Endothelial cell of umbilical vein (primary cell): ENCODE measurements around the gene NEURL1B. TPM values are rescaled to one million over a fixed set of nuclear protein-coding genes. Genes with fewer than 3 reads are reported as not detected.

Experiments used
- BruUV-seq: library from RNA; stranded (reverse); fragments of 400-500 nt; replicated peaks from 2 replicates; lab custom pipeline; 2021; lab: Mats Ljungman, UMichigan
- CTCF ChIA-PET: fragments of 300-600, 350-600 bp; sonication (Branson Sonifier 250); formaldehyde crosslinking; loops from one replicate; lab custom pipeline; 2021; ENCODE audit warnings: antibody characterized with exemption, inconsistent platforms; lab: Charles Lee
- POLR2A ChIA-PET: fragments of 300-600, 350-600 bp; sonication (Branson Sonifier 250); formaldehyde crosslinking; loops from one replicate; lab custom pipeline; 2021; ENCODE audit warnings: antibody characterized with exemption, inconsistent platforms; lab: Charles Lee
- DNase-seq: peaks from one replicate; pipeline ENCODE4 v3.0.0-alpha.2; 2011; ENCODE audit warnings: low read depth, low spot score
- FAIRE-seq: peaks from 2 replicates; lab custom pipeline; 2011; peaks lifted over from hg19 to GRCh38; lab: Jason Lieb, UNC
- H2AFZ ChIP-seq: 2 replicates; pipeline ENCODE4 v1.6.0; 2012; ENCODE audit warnings: low read depth, low read length, control low read depth, inconsistent platforms
- H3K27ac ChIP-seq: 2 replicates; pipeline ENCODE4 v1.5.1; 2011; ENCODE audit warnings: low read depth, mild to moderate bottlenecking, control low read depth, low read length, moderate library complexity; ENCODE audit not compliant: insufficient read depth
- H3K27me3 ChIP-seq, 2 experiments: 2 replicates each; pipeline versions ENCODE4 v1.6.0 to v1.6.1; 2011; ENCODE audit warnings: low read length in 2 of 2, mixed read lengths in 1 of 2; ENCODE audit not compliant: control insufficient read depth in 2 of 2, insufficient read depth in 2 of 2
- H3K36me3 ChIP-seq, 2 experiments: 2 replicates in 1 of 2; 3 replicates in 1 of 2; pipeline ENCODE4 v1.5.1; 2011; ENCODE audit warnings: low read length in 2 of 2, mild to moderate bottlenecking in 1 of 2, moderate library complexity in 1 of 2; ENCODE audit not compliant: control insufficient read depth in 2 of 2, insufficient read depth in 2 of 2; ENCODE audit errors: extremely low read depth in 1 of 2
- H3K4me1 ChIP-seq: 3 replicates; pipeline ENCODE4 v1.5.1; 2011; ENCODE audit warnings: mild to moderate bottlenecking, low read length; ENCODE audit not compliant: control insufficient read depth, insufficient read depth; ENCODE audit errors: extremely low read depth
- H3K4me2 ChIP-seq: 2 replicates; pipeline ENCODE4 v1.6.1; 2011; ENCODE audit warnings: low read length, control low read depth, mixed read lengths; ENCODE audit not compliant: insufficient read depth
- H3K4me3 ChIP-seq, 3 experiments: fragments of 200-600 bp in 1 of 3; sonication (generic), shearing (Covaris generic) in 1 of 3; replicated peaks in 1 of 3; 2 replicates each; pipeline ENCODE4 v1.5.1; 2011 to 2016; ENCODE audit warnings: control low read depth in 3 of 3, low read length in 3 of 3, mild to moderate bottlenecking in 2 of 3, inconsistent platforms in 1 of 3, low read depth in 1 of 3, moderate library complexity in 1 of 3; ENCODE audit not compliant: insufficient read depth in 1 of 3
- H3K79me2 ChIP-seq: 2 replicates; pipeline ENCODE4 v1.6.0; 2012; ENCODE audit warnings: low read length, inconsistent platforms; ENCODE audit not compliant: control insufficient read depth, insufficient read depth
- H3K9ac ChIP-seq: replicated peaks from 2 replicates; pipeline ENCODE3; 2011; ENCODE audit warnings: low read length, control low read depth; ENCODE audit not compliant: insufficient read depth; ENCODE audit errors: extremely low read depth
- H3K9me1 ChIP-seq: replicated peaks from 3 replicates; pipeline ENCODE4 v1.6.0; 2011; ENCODE audit warnings: mild to moderate bottlenecking, low read length; ENCODE audit not compliant: control insufficient read depth, insufficient read depth; ENCODE audit errors: extremely low read depth
- H3K9me3 ChIP-seq: replicated peaks from 2 replicates; pipeline ENCODE4 v1.5.1; 2012; ENCODE audit warnings: low read length, inconsistent platforms; ENCODE audit not compliant: control insufficient read depth, insufficient read depth
- H4K20me1 ChIP-seq: replicated peaks from 2 replicates; pipeline ENCODE3; 2011; ENCODE audit warnings: mild to moderate bottlenecking, low read length; ENCODE audit not compliant: control insufficient read depth, insufficient read depth; ENCODE audit errors: extremely low read depth
- CTCF ChIP-seq, 2 donors: IDR thresholded peaks; 1 replicate in 1 of 2; 2 replicates in 1 of 2; pipeline ENCODE4 v1.5.1; 2011; ENCODE audit warnings: low read length in 2 of 2, mild to moderate bottlenecking in 2 of 2, moderate library complexity in 2 of 2, control low read depth in 1 of 2, inconsistent platforms in 1 of 2, low read depth in 1 of 2; ENCODE audit not compliant: insufficient read depth in 1 of 2; ENCODE audit errors: extremely low read depth in 1 of 2
- EZH2 ChIP-seq: IDR thresholded peaks from 2 replicates; pipeline ENCODE4 v1.6.1; 2012; ENCODE audit warnings: borderline replicate concordance, low read depth, mild to moderate bottlenecking, moderate library complexity, low read length, inconsistent platforms; ENCODE audit not compliant: severe bottlenecking
- FOS ChIP-seq: IDR thresholded peaks from 2 replicates; pipeline ENCODE4 v1.6.1; 2011; ENCODE audit warnings: mild to moderate bottlenecking, low read length, moderate library complexity, borderline replicate concordance; ENCODE audit not compliant: insufficient read depth
- GATA2 ChIP-seq: IDR thresholded peaks from 2 replicates; pipeline ENCODE4 v1.7.0; 2011; ENCODE audit warnings: low read depth, mild to moderate bottlenecking, moderate library complexity, mixed read lengths, low read length; ENCODE audit not compliant: insufficient read length, insufficient read depth
- JUN ChIP-seq: IDR thresholded peaks from 2 replicates; pipeline ENCODE4 v1.6.1; 2011; ENCODE audit warnings: borderline replicate concordance, low read depth; ENCODE audit not compliant: insufficient read length, insufficient read depth
- MAX ChIP-seq: IDR thresholded peaks from 2 replicates; pipeline ENCODE4 v1.6.1; 2011; ENCODE audit not compliant: insufficient read depth, insufficient read length
- MYC ChIP-seq: IDR thresholded peaks from one replicate; pipeline ENCODE4 v1.6.1; 2011; ENCODE audit warnings: mild to moderate bottlenecking, low read depth, low read length
- POLR2A ChIP-seq: IDR thresholded peaks from 2 replicates; pipeline ENCODE4 v1.6.1; 2012; ENCODE audit warnings: low read depth, mild to moderate bottlenecking, control low read depth, low read length
- POLR2AphosphoS5 ChIP-seq: IDR thresholded peaks from 2 replicates; pipeline ENCODE4 v1.6.1; 2012; ENCODE audit warnings: low read depth, mild to moderate bottlenecking, control low read depth, low read length, moderate library complexity; ENCODE audit not compliant: insufficient read depth
- dilution Hi-C: fragments of 300-500 bp; cut with MboI; formaldehyde crosslinking; loops from one replicate; pipeline ENCODE4 v1.15.0; 2019; ENCODE audit warnings: low sequenced_read_pairs; ENCODE audit not compliant: extremely low pct_ligation_motif_present
- intact Hi-C: fragments of 100-400 bp; cut with micrococcal nuclease; formaldehyde crosslinking; loops from one replicate; pipeline ENCODE4 v1.10.0; 2022
- polyA plus RNA-seq, 4 experiments: library from polyadenylated mRNA; depleted of rRNA in 3 of 4; stranded (reverse) in 3 of 4; unstranded in 1 of 4; fragments of >200 nt; gene quantifications; 2 replicates each; pipeline versions ENCODE4 v1.2.1 to v1.2.3, GENCODE V29; 2011 to 2012; ENCODE audit warnings: missing spikeins in 1 of 4
- total RNA-seq: library from RNA; stranded (reverse); gene quantifications from 2 replicates; pipeline ENCODE4 v1.2.3, GENCODE V29; 2021

NEURL1B gene
- total and polyA plus RNA-seq, 2 donors (not counting 3 experiments of a cell fraction or from before 2014, with no cell fraction given), result 0.44 to 1.6 TPM

- intact Hi-C loops, result no loop called here
- H3K4me3 ChIP-seq, result no peak overlapping the region
- POLR2A ChIA-PET, result no interaction called here
- no peak overlapping the region for H3K9ac ChIP-seq
- DNase-seq (no peak), FAIRE-seq (no peak)
- BruUV-seq, result no TSS peak
- H3K79me2 ChIP-seq, result no peaks in the 10 kb centered on the region
- no peak overlapping the region for H3K4me2 ChIP-seq
- dilution Hi-C loops, result no loop called here
- no peaks in the 10 kb centered on the region for H3K9me3 ChIP-seq
- CTCF ChIA-PET, result no interaction called here
- no peak overlapping the region for H2AFZ ChIP-seq
- H3K4me1 ChIP-seq, result no peaks in the 10 kb centered on the region
- TF ChIP-seq POLR2A (no peak), CTCF (IDR thresholded peaks at IDR 0.05; ENCODE audit: extremely low read depth in 1 of 2, insufficient read depth in 1 of 2, low read depth in 1 of 2, low read length in 2 of 2) (no peak), GATA2 (no peak), FOS (no peak), EZH2 (no peak), MYC (no peak), JUN (no peak), MAX (no peak), POLR2AphosphoS5 (no peak)
- H4K20me1 ChIP-seq, result no peaks in the 10 kb centered on the region
- H3K27me3 ChIP-seq, result peaks cover 0 to 3% of the 10 kb centered on the region in 2 experiments
- H3K9me1 ChIP-seq, result no peaks in the 10 kb centered on the region
- H3K36me3 ChIP-seq, result no peaks in the 10 kb centered on the region
- H3K27ac ChIP-seq, result no peak overlapping the region
Measured at GRCh38 chr5:172599204-172599567, 41.9 kb upstream of the NEURL1B start.
